ENCODE measurements around the gene GREB1.

DNA sequence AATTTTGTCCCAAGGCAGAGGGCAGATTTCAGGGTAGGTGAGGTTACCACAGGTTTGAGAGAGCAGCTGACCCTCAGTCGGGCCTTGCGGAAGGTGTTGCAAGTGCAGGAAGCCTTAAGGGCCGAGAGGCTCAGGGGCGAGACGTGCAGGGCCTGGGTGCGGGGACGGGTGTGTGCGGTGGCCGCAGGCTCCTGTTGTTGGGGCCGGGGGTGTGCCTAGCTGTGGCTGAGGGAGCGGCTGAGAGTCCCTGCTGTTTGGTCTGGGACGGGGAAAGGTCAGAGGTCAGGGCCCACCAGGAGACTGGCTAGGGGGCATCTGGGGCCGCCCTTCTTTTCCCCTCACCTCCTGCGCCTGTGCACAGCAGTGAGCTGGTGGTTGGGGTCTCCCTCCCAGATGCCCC, 83.7 kb downstream of the GREB1 start:
- TF ChIP-seq, protein P1, sequence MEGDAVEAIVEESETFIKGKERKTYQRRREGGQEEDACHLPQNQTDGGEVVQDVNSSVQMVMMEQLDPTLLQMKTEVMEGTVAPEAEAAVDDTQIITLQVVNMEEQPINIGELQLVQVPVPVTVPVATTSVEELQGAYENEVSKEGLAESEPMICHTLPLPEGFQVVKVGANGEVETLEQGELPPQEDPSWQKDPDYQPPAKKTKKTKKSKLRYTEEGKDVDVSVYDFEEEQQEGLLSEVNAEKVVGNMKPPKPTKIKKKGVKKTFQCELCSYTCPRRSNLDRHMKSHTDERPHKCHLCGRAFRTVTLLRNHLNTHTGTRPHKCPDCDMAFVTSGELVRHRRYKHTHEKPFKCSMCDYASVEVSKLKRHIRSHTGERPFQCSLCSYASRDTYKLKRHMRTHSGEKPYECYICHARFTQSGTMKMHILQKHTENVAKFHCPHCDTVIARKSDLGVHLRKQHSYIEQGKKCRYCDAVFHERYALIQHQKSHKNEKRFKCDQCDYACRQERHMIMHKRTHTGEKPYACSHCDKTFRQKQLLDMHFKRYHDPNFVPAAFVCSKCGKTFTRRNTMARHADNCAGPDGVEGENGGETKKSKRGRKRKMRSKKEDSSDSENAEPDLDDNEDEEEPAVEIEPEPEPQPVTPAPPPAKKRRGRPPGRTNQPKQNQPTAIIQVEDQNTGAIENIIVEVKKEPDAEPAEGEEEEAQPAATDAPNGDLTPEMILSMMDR (IDR thresholded peaks at IDR 0.05), result no peak
- no peak for TF ChIP-seq EZH2 (IDR thresholded peaks at IDR 0.05; ENCODE audit: borderline replicate concordance, insufficient read depth, low read depth, low read length, poor library complexity, severe bottlenecking)

Measured in B cell (primary cell).